Lower leg skin (tissue), 4 donors: ENCODE results near the gene EXOC7. TPM values are rescaled to one million over a fixed set of nuclear protein-coding genes. Genes with fewer than 3 reads are reported as not detected.

ENCODE experiments used
- DNase-seq, 2 donors: peaks; one replicate each; pipeline ENCODE4 v3.0.0-alpha.2; 2019; ENCODE audit warnings: low spot score in 2 of 2
- H3K4me3 ChIP-seq: fragments of 200-600 bp; sonication (generic); 2 replicates; pipeline ENCODE4 v1.5.1; 2017; ENCODE audit warnings: mild to moderate bottlenecking, low read depth; ENCODE audit not compliant: poor library complexity, severe bottlenecking
- POLR2A ChIP-seq, 2 donors: fragments of 450-650 bp; IDR thresholded peaks; one replicate each; pipeline ENCODE4 v1.6.1; 2016 to 2017; ENCODE audit warnings: antibody characterized with exemption in 2 of 2, mild to moderate bottlenecking in 1 of 2, moderate library complexity in 1 of 2
- WGBS, 2 donors: methylation state at CpG; one replicate each; pipeline ENCODE4 v1.1.5; 2018; 5-methylcytosine and 5-hydroxymethylcytosine counted together
- intact Hi-C: fragments of 100-400 bp; cut with DNase I; formaldehyde crosslinking; loops from one replicate; pipeline ENCODE4 v1.15.0; 2023; ENCODE audit warnings: low total_unique reads
- total RNA-seq, 4 donors: library from RNA; depleted of rRNA; stranded (reverse); fragments of >200 nt; gene quantifications; one replicate each; pipeline ENCODE4 v1.1.0, GENCODE V29; 2016
- TF ChIP-seq, protein P1 (sequence below), 3 donors: fragments of 450-650 bp; IDR thresholded peaks; one replicate each; pipeline ENCODE4 v1.5.1; 2016; ENCODE audit warnings: antibody characterized with exemption in 3 of 3, mild to moderate bottlenecking in 3 of 3, moderate library complexity in 2 of 3

EXOC7 gene
- total RNA-seq, 4 donors from 2014 or later: 52.5 to 78.4 (median 72.3) TPM

DNA sequence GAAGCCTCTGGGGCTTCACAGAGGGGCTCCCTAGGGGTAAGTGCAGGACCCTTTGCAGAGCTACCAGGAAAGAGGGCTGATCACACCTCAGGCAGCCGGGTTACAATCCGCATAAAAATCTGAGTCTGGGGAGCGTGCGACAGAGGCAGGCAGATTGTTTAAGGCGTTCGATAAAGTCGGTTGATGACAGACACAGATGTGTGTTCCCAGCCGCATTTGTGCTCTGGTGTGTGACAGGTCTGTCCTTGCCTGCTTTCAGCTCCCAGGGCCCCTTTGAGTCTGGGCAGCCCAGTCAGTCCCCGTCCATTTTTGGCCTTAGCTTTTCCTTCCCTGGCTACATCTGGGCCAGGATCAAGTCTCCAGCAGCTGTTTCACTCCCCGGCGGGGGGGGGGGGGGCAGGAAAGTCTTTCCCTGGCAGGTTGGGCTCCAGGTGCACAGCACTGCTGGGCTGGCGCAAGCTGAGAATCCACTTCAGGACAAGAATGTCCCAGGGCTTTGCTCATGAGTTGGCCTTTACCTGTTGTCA lies 25.9 kb downstream of the EXOC7 start:
- 11 to 19% methylated on average over 12 of the region's 12 CpGs for WGBS, 2 donors
- intact Hi-C loops: no loop called here
- H3K4me3 ChIP-seq: no peak overlapping the region
- DNase-seq: no peak
- TF ChIP-seq, protein P1, sequence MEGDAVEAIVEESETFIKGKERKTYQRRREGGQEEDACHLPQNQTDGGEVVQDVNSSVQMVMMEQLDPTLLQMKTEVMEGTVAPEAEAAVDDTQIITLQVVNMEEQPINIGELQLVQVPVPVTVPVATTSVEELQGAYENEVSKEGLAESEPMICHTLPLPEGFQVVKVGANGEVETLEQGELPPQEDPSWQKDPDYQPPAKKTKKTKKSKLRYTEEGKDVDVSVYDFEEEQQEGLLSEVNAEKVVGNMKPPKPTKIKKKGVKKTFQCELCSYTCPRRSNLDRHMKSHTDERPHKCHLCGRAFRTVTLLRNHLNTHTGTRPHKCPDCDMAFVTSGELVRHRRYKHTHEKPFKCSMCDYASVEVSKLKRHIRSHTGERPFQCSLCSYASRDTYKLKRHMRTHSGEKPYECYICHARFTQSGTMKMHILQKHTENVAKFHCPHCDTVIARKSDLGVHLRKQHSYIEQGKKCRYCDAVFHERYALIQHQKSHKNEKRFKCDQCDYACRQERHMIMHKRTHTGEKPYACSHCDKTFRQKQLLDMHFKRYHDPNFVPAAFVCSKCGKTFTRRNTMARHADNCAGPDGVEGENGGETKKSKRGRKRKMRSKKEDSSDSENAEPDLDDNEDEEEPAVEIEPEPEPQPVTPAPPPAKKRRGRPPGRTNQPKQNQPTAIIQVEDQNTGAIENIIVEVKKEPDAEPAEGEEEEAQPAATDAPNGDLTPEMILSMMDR (IDR thresholded peaks at IDR 0.05): no peak
- TF ChIP-seq POLR2A (IDR thresholded peaks at IDR 0.05): no peak

DNA sequence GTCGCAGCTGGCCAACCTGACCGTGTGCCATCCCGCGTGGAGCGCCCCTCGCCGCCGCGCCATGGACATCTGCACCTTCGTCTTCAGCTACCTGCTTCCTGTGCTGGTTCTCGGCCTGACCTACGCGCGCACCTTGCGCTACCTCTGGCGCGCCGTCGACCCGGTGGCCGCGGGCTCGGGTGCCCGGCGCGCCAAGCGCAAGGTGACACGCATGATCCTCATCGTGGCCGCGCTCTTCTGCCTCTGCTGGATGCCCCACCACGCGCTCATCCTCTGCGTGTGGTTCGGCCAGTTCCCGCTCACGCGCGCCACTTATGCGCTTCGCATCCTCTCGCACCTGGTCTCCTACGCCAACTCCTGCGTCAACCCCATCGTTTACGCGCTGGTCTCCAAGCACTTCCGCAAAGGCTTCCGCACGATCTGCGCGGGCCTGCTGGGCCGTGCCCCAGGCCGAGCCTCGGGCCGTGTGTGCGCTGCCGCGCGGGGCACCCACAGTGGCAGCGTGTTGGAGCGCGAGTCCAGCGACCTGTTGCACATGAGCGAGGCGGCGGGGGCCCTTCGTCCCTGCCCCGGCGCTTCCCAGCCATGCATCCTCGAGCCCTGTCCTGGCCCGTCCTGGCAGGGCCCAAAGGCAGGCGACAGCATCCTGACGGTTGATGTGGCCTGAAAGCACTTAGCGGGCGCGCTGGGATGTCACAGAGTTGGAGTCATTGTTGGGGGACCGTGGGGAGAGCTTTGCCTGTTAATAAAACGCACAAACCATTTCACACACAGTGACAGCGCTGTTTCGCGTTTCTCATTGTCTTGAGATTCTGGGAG lies 26.6 kb downstream of the EXOC7 start:
- H3K4me3 ChIP-seq: no peak overlapping the region
- intact Hi-C loops: no loop called here
- DNase-seq: no peak
- no peak for TF ChIP-seq POLR2A (IDR thresholded peaks at IDR 0.05)
- TF ChIP-seq, protein P1 (IDR thresholded peaks at IDR 0.05): no peak
- WGBS, 2 donors: 4 to 5% methylated on average over 67 to 71 of the region's 82 CpGs

DNA sequence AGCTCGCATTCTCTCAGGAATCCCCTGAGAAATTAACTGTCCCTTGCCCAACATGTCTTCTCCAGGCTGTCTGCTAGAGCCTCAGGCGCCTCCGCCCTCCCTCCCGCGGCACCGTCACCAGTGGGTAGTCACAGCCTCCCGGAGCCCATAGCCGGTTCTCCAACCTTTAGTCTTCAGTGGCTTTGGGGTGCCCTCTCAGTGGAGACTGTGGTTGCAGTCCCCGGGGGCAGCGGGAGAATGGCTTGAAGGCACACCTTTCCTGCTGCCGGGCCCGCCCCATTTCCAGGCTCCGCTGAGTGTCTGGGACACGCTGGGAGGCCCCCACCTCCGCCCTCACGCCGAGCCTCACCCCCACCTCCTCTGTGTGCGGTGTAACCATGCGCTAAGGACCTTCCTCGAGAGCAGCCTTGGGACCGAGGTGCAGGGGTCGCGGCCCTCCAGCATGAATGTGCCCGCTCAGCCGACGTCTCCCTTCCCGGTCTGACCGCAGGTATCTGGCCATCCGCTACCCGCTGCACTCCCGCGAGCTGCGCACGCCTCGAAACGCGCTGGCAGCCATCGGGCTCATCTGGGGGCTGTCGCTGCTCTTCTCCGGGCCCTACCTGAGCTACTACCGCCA lies 27.3 kb downstream of the EXOC7 start:
- 4% methylated on average over 26 to 29 of the region's 41 CpGs for WGBS, 2 donors
- TF ChIP-seq POLR2A (IDR thresholded peaks at IDR 0.05): no peak
- TF ChIP-seq, protein P1 (IDR thresholded peaks at IDR 0.05): no peak
- intact Hi-C loops: no loop called here
- no peak for DNase-seq
- H3K4me3 ChIP-seq: no peak overlapping the region

DNA sequence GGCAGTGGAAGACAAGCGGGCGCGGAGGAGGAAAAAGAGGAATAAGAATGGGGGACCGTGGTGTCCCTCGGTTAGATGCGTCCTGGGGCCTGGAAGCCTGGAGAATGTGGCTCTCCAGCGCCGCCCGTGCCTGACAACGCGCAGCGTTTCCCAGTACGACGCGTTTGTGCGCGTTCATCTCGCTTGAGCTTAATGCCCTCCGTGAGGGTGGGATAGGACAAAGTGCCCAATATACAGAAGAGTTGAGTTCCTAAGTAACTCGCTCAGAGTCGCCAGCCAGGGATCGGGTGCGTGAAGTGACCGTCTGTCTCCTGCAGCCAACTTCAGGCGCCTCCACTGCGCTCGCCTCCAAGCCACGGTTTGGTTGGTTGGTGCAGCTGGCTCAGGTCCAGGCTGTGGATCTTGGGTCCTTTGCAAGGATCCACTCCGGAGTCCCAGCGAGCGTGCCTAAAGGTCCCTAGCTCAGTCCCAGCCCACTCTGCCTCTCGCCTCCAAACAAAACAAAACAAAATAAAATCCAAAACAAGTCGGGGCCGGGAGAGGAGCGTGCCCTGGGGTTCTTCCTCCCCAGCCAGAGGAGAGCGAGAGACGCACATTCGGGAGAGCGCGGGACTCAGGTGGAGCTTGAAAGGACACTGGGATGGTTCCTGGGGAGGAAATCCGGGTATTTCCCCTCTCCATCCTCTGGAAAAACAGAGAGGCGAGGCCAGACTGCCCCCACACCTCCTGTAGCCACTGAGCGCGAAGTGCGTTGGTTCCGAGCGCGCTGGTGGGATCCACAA lies 28.0 kb downstream of the EXOC7 start:
- no peak for DNase-seq
- TF ChIP-seq POLR2A (IDR thresholded peaks at IDR 0.05): no peak
- TF ChIP-seq, protein P1 (IDR thresholded peaks at IDR 0.05): no peak
- H3K4me3 ChIP-seq: no peak overlapping the region
- intact Hi-C loops: no loop called here
- WGBS, 2 donors: 1 to 4% methylated on average over 48 of the region's 48 CpGs

DNA sequence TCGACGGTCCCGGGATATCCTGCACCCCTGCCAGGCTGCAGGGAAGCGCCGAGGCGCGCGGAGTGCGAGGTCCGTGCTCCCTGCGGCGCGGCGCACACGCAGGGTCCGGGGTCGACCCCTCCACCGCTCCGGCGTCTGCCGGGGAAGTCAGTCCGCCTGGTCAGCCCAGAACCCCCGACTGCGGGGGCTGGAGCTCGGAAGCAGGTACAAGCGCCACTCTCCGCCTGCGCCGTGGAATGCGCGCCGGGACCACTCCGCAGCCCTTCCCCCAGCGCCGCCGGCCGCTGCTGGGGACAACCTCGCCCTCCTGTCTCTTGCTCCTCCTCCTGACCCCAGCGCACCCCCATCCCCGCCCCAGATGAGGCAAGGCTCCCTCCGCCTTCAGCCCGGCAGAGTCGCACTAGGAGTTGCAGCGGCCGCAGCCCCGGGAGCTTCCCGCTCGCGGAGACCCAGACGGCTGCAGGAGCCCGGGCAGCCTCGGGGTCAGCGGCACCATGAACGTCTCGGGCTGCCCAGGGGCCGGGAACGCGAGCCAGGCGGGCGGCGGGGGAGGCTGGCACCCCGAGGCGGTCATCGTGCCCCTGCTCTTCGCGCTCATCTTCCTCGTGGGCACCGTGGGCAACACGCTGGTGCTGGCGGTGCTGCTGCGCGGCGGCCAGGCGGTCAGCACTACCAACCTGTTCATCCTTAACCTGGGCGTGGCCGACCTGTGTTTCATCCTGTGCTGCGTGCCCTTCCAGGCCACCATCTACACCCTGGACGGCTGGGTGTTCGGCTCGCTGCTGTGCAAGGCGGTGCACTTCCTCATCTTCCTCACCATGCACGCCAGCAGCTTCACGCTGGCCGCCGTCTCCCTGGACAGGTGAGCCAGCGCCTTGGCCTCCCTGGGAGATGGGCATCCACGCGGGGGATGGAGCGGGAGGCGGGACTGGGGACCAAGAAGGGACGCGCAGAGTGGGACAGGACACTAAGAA lies 28.9 kb downstream of the EXOC7 start, which contains the start of gene GALR2:
TSS of gene GALR2 (plus strand) at position 392 of the 974 bp plus-strand sequence. CDS start at position 495, 103 bp downstream.
- no peak for TF ChIP-seq POLR2A (IDR thresholded peaks at IDR 0.05)
- TF ChIP-seq, protein P1 (IDR thresholded peaks at IDR 0.05): no peak
- WGBS, 2 donors: 3% methylated on average over 30 to 34 of the region's 92 CpGs
- DNase-seq: no peak
- no peak within 1 kb of the TSS for H3K4me3 ChIP-seq
- intact Hi-C loops: no loop called here
